ENCODE data around the gene NR3C2.

NR3C2 gene

DNA sequence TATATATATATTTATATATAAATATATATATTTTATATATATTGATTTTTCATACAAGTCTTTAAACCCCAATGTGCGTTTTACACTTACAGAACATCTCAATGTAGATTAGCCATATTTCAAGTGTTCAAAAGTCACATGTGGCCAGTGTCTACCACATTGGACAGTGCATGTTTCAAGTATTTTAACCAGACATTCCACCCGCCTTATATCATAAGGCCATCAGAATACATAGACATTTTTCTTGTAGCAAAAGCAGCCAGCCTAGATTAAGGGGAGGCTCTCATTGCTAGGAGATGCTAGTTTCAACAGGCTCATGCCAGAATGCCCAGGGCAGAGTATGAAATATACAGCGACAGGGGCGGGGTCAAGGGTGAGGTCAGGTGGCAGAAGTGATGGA lies 202.0 kb downstream of the NR3C2 start:
- no peaks in the 10 kb centered on the region for H3K4me1 ChIP-seq (ENCODE audit: control insufficient read depth, insufficient read depth, low read length)
- no peaks in the 10 kb centered on the region for H3K36me3 ChIP-seq (ENCODE audit: control insufficient read depth, insufficient read depth, low read length)
- H3K27me3 ChIP-seq (ENCODE audit: control insufficient read depth, insufficient read depth, low read length): no peaks in the 10 kb centered on the region
- no peak overlapping the region for H3K27ac ChIP-seq (ENCODE audit: low read depth, low read length)
- no peak overlapping the region for H3K4me3 ChIP-seq (ENCODE audit: low read length)
- no peak overlapping the region for H3K9ac ChIP-seq (ENCODE audit: low read length)

DNA sequence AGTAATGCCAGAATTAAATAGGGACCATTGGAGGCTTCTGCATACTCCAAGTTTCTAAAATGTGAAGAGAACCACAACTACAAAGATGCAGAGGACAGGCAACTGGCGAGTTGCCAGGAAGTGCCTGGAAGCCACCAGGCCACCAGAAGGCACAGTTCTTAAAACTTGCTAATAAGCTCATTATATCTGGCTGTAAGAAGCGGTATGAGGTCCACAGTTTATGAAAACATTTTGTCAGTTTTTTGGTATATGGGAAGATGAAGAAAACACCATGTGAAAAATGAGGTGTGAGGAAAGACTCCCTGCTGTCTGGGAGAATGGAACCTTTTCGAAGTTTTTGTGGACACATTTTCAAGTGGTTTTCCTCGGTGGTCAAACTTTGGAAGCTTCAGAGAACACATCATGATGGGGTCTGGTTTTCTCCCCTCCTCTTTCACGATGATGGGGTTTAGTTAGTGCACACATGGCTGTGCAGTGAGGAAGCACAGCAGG lies 202.7 kb downstream of the NR3C2 start:
- H3K27ac ChIP-seq (ENCODE audit: low read depth, low read length): no peak overlapping the region
- no peaks in the 10 kb centered on the region for H3K4me1 ChIP-seq (ENCODE audit: control insufficient read depth, insufficient read depth, low read length)
- no peak overlapping the region for H3K9ac ChIP-seq (ENCODE audit: low read length)
- H3K36me3 ChIP-seq (ENCODE audit: control insufficient read depth, insufficient read depth, low read length): no peaks in the 10 kb centered on the region
- no peaks in the 10 kb centered on the region for H3K27me3 ChIP-seq (ENCODE audit: control insufficient read depth, insufficient read depth, low read length)
- no peak overlapping the region for H3K4me3 ChIP-seq (ENCODE audit: low read length)

DNA sequence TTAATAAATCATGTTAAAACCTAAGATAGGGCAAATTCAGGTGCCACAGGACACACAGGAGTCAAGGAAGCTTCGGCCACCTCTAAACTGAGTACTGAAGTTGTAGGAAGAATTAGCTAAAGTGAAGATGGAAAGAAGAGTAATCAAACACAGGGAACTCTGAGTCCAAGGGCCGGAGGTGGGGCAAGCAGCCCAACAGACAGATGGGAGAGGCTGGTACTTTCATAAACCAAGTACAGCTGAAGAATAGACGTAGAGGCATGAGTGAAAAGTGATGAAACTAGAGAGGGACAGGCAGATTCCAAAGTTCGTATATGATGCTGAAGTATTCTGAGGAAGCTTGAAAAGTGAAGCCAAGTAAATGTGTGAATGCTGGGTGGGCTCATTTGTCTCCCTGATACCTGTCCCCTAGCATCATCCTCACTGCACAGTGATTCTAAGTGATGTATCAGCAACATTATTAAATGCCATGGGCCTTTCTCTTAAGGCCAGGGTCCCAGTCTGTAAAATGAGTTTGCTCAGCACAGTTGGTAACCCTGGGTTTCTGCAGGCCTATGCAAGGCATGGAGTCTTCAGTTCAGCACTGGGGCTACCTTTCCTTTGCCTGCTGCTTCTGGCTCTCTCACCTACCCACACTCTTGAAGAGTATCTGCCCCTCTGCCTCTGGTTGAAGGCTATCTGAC lies 203.3 kb downstream of the NR3C2 start:
- no peak overlapping the region for H3K27ac ChIP-seq (ENCODE audit: low read depth, low read length)
- H3K27me3 ChIP-seq (ENCODE audit: control insufficient read depth, insufficient read depth, low read length): no peaks in the 10 kb centered on the region
- H3K4me3 ChIP-seq (ENCODE audit: low read length): no peak overlapping the region
- H3K4me1 ChIP-seq (ENCODE audit: control insufficient read depth, insufficient read depth, low read length): no peaks in the 10 kb centered on the region
- H3K36me3 ChIP-seq (ENCODE audit: control insufficient read depth, insufficient read depth, low read length): no peaks in the 10 kb centered on the region
- H3K9ac ChIP-seq (ENCODE audit: low read length): no peak overlapping the region

DNA sequence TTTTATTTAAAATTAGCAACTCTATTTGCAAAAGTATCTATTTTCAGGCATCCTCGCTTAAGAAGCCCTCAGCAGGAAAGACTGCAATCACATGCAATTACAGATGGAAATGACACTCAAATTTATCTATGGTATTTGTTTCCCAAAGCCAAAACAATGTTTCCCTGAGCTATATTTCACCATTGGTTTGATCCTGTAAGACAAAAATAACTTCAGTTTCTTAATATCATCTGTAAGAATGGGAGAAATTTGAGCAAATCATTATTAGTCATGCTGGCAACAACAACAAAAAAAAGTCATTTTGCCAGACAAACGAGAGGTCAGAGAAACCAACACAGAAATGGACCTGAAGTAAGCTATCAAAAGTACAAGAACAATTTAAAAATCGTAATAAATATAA lies 204.1 kb downstream of the NR3C2 start:
- H3K27ac ChIP-seq (ENCODE audit: low read depth, low read length): no peak overlapping the region
- H3K4me3 ChIP-seq (ENCODE audit: low read length): no peak overlapping the region
- H3K4me1 ChIP-seq (ENCODE audit: control insufficient read depth, insufficient read depth, low read length): no peaks in the 10 kb centered on the region
- no peaks in the 10 kb centered on the region for H3K27me3 ChIP-seq (ENCODE audit: control insufficient read depth, insufficient read depth, low read length)
- H3K36me3 ChIP-seq (ENCODE audit: control insufficient read depth, insufficient read depth, low read length): no peaks in the 10 kb centered on the region
- H3K9ac ChIP-seq (ENCODE audit: low read length): no peak overlapping the region

DNA sequence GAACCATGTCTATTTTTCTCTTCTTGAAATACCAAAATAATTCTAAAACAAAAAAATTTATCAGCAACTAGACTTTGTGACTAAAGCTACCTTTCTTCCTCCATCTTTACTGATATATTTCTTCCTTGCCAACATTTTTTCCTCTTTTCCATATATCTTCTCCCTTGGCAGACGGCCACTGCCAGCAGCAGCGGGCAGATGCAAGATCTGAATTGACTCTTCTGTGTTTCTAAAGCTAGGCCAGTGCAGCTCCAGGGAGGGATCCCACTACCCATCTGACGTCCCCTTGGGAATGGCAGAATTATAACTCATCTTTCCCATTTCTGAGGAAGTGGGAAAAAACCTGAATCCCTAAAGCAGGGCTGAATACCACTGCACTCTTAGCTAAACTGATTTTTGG lies 206.4 kb downstream of the NR3C2 start:
- H3K27me3 ChIP-seq (ENCODE audit: control insufficient read depth, insufficient read depth, low read length): no peaks in the 10 kb centered on the region
- no peak overlapping the region for H3K9ac ChIP-seq (ENCODE audit: low read length)
- no peak overlapping the region for H3K4me3 ChIP-seq (ENCODE audit: low read length)
- no peaks in the 10 kb centered on the region for H3K4me1 ChIP-seq (ENCODE audit: control insufficient read depth, insufficient read depth, low read length)
- no peaks in the 10 kb centered on the region for H3K36me3 ChIP-seq (ENCODE audit: control insufficient read depth, insufficient read depth, low read length)
- no peak overlapping the region for H3K27ac ChIP-seq (ENCODE audit: low read depth, low read length)

DNA sequence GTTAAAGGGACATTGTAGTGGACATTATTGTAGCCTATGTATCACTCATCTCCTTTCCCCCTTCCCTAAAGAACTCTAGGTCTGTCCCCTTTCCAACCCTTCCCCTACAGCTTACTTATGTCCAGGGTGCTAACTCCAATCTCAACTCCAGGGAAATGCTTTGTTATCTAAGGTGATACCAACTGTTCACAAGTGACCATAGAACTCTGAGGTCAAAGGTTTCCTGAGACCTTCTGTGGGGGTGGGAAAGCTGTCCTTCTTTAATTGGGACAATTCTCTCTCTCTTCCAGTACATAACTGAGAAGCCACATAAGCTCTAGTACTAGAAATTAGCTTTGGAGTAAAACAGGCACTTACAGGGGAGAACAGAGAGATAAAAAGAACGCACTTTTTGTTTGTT lies 212.4 kb downstream of the NR3C2 start:
- Histone ChIP-seq H3K4me3 (ENCODE audit: low read length) (no peak overlapping the region), H3K9ac (ENCODE audit: low read length) (no peak overlapping the region), H3K27me3 (ENCODE audit: control insufficient read depth, insufficient read depth, low read length) (no peaks in the 10 kb centered on the region), H3K36me3 (ENCODE audit: control insufficient read depth, insufficient read depth, low read length) (no peaks in the 10 kb centered on the region), H3K27ac (ENCODE audit: low read depth, low read length) (no peak overlapping the region), H3K4me1 (ENCODE audit: control insufficient read depth, insufficient read depth, low read length) (no peaks in the 10 kb centered on the region)

DNA sequence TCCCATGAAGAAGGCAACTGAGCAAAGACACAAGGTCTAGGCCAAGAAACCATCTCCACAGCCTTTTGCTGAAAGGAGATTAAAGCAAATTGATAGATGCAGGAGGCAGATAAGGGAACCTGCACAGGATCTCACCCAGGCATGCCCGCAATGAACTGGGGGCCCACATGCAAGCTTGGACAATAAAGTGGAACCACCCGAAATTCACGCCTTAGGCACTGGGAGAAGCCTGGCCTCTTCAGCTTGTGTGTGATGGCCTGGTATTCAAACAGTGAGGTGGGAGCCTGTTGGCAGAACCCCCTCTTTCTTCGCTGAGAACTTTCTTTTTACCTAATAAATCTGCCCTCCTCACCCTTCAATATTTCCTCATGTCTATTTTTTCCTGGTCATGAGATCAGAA lies 213.2 kb downstream of the NR3C2 start:
- Histone ChIP-seq H3K9ac (ENCODE audit: low read length) (no peak overlapping the region), H3K4me3 (ENCODE audit: low read length) (no peak overlapping the region), H3K27me3 (ENCODE audit: control insufficient read depth, insufficient read depth, low read length) (no peaks in the 10 kb centered on the region), H3K36me3 (ENCODE audit: control insufficient read depth, insufficient read depth, low read length) (no peaks in the 10 kb centered on the region), H3K27ac (ENCODE audit: low read depth, low read length) (no peak overlapping the region), H3K4me1 (ENCODE audit: control insufficient read depth, insufficient read depth, low read length) (no peaks in the 10 kb centered on the region)

DNA sequence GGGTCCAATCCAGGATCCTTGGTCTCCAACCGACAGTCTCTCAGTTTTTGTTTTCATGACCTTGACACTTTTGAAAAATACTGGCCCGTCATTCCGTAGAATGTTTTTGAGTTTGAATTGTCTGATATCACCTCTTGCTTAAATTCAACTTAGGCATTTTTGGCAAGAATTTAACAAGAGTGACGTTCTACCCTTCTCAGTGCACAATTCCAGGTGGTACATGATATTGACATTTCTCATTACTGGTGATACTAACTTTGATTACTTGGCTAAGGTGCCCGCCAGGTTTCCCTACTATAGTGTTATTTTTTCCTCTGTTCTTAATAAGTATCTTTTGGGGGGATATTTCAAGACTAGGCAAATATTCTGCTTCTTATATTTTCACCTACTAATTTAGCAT lies 215.1 kb downstream of the NR3C2 start:
- Histone ChIP-seq H3K9ac (ENCODE audit: low read length) (no peak overlapping the region), H3K4me3 (ENCODE audit: low read length) (no peak overlapping the region), H3K27ac (ENCODE audit: low read depth, low read length) (no peak overlapping the region), H3K27me3 (ENCODE audit: control insufficient read depth, insufficient read depth, low read length) (no peaks in the 10 kb centered on the region), H3K4me1 (ENCODE audit: control insufficient read depth, insufficient read depth, low read length) (no peaks in the 10 kb centered on the region), H3K36me3 (ENCODE audit: control insufficient read depth, insufficient read depth, low read length) (no peaks in the 10 kb centered on the region)

DNA sequence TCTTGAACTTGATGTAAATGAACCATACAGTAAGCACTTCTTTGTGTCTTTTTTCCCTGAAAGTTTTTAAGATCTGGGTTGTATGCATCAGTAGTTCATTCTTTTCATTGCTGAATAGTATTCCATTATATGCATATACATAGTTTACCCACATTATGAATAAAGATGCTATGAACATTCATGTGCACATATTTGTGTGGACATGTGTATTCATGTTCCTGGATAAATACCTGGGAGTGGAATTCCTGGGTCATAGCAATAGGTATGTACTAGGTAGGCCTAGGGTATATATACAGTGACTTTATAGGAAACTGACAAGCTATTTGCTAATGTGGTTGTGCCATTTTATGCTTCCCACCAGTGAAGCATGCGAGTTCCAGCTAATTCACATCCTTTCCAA lies 215.9 kb downstream of the NR3C2 start:
- Histone ChIP-seq H3K9ac (ENCODE audit: low read length) (no peak overlapping the region), H3K36me3 (ENCODE audit: control insufficient read depth, insufficient read depth, low read length) (no peaks in the 10 kb centered on the region), H3K27ac (ENCODE audit: low read depth, low read length) (no peak overlapping the region), H3K27me3 (ENCODE audit: control insufficient read depth, insufficient read depth, low read length) (no peaks in the 10 kb centered on the region), H3K4me1 (ENCODE audit: control insufficient read depth, insufficient read depth, low read length) (no peaks in the 10 kb centered on the region), H3K4me3 (ENCODE audit: low read length) (no peak overlapping the region)

DNA sequence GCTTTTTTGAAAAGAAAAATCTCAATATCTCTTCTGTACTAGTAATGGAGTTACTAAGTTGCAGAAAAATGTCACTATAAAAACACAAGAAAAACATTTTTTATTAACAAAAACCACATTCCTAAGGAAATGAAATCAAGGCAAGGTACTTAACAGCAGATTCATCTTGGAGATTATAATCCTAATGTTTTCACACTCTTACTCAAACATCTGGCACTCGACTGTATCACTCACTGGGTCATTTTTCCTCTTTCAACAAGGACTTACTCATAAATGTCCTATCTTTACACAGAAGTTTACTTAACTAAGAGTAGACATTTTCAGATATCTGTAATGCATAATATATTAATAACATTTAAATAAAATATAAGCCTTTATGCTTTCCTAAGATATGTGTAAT lies 216.6 kb downstream of the NR3C2 start:
- no peaks in the 10 kb centered on the region for H3K4me1 ChIP-seq (ENCODE audit: control insufficient read depth, insufficient read depth, low read length)
- no peak overlapping the region for H3K27ac ChIP-seq (ENCODE audit: low read depth, low read length)
- no peaks in the 10 kb centered on the region for H3K27me3 ChIP-seq (ENCODE audit: control insufficient read depth, insufficient read depth, low read length)
- no peaks in the 10 kb centered on the region for H3K36me3 ChIP-seq (ENCODE audit: control insufficient read depth, insufficient read depth, low read length)
- H3K4me3 ChIP-seq (ENCODE audit: low read length): no peak overlapping the region
- H3K9ac ChIP-seq (ENCODE audit: low read length): no peak overlapping the region

DNA sequence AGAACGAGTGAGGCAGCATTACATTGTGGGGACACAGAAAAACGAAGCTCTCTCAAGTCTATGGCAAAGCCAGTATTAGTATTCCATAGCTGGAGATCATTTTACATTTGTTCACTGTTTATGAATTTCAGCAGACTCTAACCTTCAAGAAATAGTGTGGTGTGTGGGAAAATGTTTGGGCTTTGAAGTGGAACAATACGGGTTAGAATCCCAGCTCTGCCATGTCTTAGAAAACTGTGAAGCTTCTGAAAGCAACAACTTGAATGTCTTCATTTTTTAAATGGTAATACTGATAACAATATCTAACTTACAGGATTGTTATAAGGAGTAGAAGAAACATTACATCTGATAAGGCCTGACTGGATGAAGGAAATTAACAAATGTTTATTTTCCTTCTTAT lies 217.7 kb downstream of the NR3C2 start:
- H3K36me3 ChIP-seq (ENCODE audit: control insufficient read depth, insufficient read depth, low read length): peaks cover 2% of the 10 kb centered on the region
- no peaks in the 10 kb centered on the region for H3K27me3 ChIP-seq (ENCODE audit: control insufficient read depth, insufficient read depth, low read length)
- no peak overlapping the region for H3K27ac ChIP-seq (ENCODE audit: low read depth, low read length)
- no peak overlapping the region for H3K4me3 ChIP-seq (ENCODE audit: low read length)
- H3K4me1 ChIP-seq (ENCODE audit: control insufficient read depth, insufficient read depth, low read length): no peaks in the 10 kb centered on the region
- H3K9ac ChIP-seq (ENCODE audit: low read length): no peak overlapping the region

DNA sequence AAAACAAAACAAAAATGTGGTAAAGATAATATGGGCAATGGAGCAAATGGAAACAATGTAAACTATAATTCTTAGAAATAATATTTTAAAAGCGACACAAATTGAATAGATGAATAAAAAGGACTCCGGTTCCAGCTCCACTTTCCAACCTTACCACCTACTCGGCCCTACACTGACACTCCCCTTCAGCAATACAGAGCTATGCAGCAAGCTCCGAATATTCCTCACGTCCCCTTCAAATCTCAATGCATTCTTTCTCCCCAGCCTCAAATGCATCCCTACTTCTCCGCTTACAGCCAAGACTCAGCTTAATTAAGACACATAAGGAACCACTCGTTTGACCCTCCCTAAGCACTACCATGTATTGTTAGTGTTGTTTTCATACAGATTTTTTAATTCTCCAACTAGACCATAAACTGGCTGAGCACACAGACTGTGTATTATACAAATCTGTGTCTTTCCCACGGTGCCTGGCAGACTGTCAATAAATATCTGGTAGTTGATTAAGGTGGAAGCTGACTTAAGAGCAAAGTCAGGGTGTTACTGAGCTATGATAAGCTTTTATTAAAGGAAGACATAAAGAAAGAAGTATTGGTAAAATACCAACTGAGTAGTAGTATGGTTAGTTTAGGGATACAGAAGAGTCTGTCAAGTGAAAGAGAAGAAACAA lies 219.1 kb downstream of the NR3C2 start:
- H3K27me3 ChIP-seq (ENCODE audit: control insufficient read depth, insufficient read depth, low read length): no peaks in the 10 kb centered on the region
- no peak overlapping the region for H3K9ac ChIP-seq (ENCODE audit: low read length)
- H3K4me3 ChIP-seq (ENCODE audit: low read length): no peak overlapping the region
- H3K27ac ChIP-seq (ENCODE audit: low read depth, low read length): no peak overlapping the region
- peaks cover 2% of the 10 kb centered on the region for H3K36me3 ChIP-seq (ENCODE audit: control insufficient read depth, insufficient read depth, low read length)
- no peaks in the 10 kb centered on the region for H3K4me1 ChIP-seq (ENCODE audit: control insufficient read depth, insufficient read depth, low read length)

Data from rectal smooth muscle tissue (tissue), 1 donor.